Activated CD8-positive, alpha-beta memory T cell treated with anti-CD3 and anti-CD28 coated beads for 48 hours (primary cell): ENCODE data around the gene UTP11.
"Not testable (repeated sequence)": the region's sequence is repeated elsewhere in the genome, so short reads cannot be mapped to it uniquely, and the experiment has no call there.

Source experiments
- DNase-seq, 3 experiments: peaks; one replicate each; pipeline ENCODE4 v3.0.0-alpha.2; 2020; ENCODE audit warnings: low read depth in 2 of 3, low spot score in 2 of 3

Gene UTP11

DNA sequence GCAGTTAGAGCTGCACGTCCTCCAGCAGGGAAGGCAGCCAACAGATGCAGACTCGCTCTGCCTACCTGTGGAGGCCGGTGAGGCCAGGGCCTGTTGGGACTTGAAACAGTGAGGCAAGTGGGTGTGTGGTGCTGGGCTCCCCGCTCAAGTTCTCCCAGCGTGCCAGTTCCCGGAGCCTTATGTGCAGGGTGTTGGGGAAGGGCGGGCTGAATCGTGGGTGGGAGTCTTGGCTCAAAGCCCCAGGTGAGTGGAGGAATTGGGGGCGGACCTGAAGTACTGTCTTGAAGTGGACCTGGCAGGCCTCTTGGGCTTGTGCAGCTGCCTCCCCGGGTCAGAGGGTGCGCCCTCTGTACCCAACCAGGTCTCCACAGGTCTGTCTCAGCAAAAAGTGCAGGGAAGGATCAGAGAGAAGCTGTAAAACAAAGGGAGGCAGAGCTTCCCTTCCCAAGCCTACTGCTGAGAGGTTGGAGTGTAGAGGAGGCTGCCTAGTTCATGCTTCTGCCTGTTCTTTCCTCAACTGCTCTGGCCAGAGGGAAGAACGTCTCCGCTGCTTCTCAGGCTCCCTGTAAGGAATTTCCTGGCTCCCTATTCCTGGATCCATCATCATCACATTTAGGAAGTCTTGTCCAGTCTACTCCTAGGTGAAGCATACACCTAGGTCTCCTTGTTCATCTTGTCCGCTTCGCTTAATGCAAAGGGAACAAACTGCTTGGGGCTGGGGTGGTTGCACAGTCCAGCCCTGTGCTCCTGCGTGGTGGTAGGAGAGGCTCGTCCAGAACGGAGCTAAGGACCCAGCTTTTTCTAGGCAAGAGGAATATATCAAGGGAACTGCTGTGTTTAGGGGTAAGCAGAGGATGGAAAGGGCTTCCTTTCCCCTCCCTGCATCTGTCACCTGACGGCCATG lies 14.9 kb downstream of the UTP11 start:
- DNase-seq: no peak

DNA sequence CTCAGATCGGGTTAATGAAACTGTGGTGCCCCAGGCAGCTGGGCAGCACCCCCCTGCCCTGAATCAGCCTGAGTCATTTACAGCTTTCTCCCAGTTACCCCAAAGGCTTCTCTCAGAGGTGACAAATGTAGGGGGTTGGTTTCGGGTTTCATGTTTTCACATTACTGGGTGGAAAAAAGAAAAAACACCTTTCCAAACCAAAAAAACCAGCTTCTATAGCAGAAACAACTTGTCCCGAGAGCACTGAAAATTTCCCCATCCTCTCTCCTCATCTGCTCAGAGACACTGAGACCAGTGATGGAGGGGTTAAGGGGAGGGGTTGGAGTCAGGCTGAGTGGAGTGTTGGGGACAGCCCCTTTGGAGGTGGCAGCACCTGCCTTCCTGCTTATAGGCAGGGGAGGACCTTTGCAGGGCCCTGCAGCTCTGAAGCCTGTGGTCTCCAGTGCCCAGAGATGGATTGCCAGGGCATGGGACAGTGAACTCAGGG lies 15.6 kb downstream of the UTP11 start:
- DNase-seq: peak in 2 of 3 experiments; percentile 36 to 60

DNA sequence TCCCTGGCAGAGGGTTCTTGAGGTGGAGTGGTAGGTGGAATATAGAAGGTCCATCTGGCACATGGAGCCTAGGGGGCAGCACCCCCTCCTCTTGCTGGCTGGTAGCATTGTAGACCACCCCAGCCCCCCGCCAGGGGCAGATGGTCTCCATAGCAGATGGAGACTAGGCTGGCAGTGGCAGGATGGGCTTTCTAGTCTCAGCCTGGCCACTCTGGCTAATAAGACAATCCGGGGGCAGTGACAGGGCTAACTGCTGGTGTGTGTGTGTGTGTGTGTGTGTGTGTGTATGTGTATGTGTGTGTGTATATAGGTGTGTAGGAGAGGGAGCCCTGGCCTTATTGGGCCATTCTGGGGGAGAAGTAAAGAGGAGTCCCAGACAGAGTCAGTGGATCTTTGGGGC lies 16.1 kb downstream of the UTP11 start:
- no peak for DNase-seq

DNA sequence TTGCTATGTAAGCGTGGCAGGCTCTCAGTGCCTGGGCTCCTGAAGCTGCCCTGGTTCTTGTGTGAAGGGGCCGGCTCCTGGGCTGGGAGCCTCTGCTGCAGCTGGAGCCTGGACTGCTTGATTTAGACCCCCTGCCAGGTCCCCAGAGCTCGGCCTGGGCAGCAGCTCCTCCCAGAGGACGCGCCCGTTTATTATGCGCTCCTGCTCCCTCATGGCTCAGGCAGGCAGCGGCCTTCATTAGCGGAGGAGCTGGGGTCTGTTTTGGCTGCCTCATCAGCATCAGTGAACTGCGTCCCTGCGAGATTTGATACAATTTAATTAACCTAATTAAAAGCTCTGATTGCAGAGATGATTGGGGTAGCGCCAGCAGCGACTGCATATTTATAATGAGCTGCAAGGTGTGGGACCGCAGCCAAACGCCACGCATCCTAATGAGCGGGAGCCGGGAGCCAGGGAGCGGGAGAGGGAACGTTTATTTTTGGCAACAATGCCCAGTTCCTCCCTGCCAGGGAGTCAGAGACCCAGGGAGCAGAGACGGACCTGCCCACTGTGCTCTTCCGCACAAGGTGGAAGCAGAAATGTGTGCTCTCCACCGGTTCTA lies 16.6 kb downstream of the UTP11 start:
- DNase-seq: no peak

DNA sequence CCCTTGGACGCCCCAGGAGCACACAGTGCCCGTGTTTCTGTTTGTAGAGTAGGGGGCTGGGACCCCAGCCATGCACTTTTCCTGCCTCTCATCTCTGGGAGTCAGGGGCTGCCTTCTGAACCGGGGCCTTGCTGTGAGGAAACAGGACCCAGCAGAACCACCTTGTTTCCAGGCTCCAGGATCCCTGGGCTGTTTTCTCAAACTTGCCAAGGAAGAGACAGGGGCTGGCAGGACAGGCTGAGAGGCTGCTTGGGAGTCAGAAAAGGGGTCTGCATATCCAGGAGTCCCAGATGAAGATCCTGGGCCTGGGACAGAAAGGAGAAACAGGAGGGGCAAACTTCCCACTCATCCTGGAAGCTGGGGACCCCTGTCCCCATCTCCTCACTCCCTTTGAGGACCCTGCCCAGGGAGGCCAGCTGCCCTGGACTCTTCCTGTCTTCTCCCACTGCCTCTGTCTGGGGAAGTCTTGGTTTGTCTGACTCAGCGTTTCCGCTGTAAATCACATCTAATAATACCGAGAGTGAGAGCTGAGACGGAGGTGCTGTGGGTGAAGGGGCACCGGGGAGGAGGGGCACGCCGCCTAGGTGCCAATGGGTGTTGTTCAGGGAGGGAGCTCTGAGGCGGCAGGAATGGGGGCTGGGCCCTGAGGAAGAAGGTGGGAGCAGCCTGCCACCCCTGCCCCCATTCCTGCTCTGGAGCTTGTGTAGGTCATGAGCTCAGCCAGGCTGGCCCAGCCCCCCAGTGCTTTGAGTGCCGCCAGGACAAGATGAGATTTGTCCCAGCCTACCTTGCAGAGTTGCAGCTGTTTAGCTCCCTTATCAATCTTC lies 17.4 kb downstream of the UTP11 start:
- peak; percentile 46 to 61 (median 53) for DNase-seq

DNA sequence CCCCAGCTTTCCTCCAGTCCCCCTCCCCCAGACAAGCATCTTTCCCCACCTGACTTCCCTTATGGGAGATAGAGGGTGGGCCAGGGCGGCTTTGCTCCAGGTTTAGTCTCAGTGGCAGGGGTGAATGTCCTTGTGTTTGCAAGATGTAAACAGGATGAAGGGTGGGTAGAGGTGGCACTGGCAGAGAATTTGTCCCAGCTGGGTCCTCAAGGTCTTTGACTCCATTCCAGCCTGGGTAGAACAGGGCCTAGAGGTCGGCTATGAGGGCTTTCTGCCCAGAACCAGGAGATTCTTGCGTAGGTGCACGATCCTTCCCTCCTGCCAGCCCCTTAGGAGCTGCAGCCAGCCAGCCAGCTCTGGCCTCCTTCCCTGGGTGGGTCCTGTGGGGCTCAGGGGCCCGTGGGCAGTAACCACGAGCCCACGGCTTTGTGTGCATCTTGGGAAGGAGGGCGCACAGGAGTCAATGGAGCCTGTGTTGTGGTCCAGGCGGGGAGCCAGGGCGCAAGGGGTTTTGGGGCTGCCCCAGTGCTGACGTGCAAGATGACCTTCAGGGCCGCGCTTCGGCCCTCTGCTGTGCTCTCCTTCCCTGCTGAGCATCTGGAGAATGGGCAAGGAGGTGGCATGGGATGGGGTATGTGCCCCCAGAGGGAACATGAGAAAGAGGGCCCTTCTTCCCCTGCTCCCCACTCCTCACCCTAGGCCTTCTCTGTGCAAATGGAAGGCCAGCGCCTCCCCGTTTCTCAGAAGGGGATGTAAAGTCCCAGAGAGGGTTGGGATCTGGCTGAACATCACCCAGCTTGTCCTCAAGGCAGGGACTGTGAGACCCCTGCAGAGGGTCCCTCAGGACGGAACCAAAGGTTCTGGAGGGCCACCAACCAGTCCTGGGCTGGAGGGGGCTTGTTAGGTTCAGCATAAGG lies 18.3 kb downstream of the UTP11 start:
- no peak for DNase-seq

DNA sequence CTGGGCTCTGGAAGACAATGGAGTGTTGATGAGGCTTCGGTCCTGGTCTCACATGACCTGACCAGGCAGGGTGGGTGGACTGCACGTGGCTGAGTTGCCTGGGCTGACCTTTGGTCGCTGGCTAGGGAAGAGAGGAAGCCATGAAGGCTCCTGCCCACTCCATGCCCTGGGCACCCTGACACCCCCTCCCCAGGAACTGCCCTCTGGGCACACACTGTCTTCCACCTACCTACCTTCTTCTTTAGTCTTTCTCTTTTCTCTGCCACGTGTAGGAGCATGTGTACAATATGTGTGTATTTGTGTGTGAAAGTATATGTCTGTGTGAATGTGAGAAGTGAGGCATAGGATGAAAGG lies 19.0 kb downstream of the UTP11 start:
- DNase-seq: no peak

DNA sequence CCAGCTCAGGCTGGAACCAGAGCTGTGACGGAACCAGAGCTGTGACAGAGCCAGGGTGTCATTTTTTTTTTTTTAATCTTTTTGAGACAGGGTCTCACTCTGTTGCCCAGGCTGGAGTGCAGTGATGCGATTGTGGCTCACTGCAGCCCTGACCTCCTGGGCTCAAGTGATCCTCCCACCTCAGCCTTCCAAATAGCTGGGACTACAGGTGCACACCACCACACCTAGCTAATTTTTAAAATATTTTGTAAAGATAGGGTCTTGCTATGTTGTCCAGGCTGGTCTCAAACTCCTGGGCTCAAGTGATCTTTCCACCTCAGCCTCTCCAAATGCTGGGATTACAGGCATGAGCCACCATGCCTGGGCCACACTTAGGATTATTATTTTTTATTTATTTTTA lies 20.5 kb downstream of the UTP11 start:
- DNase-seq: not testable (repeated sequence)

DNA sequence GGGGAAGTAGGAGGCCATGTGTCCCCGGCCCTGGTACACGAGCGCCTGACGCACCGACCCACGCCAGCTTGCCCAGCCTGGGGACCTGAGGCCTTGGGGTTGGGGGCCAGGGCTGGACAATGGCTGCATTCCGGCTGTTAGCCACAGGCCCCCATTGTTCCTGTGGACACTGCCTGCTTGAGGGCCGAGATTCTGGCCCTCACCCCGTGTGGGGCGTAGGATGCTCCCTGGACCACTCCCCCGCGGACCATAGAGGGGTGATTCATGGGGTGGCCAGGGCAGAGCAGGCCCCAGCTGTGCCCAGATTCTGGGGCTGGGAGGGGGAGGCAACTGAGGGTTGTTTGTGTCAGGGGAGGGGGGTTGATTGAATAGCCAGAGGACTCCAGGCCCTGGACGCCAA lies 22.3 kb downstream of the UTP11 start:
- DNase-seq: no peak

DNA sequence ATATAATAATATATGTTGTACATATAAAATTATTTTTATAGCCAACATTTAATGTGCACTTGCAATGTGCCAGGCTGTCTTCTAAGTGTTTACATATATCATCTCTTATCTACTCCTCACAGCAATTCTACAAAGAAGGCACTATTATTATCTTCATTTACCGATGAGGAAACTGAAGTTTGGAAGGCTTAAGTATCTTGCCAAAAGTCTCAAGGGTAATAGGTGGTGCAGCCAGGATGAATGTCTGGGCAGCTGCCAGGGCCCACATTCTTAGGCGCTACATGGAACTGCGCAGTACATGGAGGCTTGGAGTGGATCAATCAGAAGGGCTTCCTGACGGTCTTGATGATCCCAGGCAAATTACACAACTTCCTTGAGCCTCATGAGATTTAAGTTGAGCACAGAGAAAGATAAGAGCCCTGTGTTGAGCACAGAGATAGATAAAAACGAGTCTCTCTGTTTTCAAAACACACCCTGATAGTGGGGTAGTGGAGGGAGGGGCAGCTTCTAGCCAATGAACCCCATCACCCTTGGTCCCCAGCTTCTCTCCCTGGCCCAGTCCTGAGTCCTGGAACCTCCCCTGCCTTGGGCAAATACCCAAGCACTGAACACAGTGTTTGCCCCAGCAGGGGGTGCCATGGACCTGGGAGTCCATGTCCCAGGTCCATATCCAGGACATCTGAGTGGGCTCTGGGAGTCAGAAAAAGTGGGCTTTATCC lies 24.8 kb downstream of the UTP11 start:
- DNase-seq: no peak

DNA sequence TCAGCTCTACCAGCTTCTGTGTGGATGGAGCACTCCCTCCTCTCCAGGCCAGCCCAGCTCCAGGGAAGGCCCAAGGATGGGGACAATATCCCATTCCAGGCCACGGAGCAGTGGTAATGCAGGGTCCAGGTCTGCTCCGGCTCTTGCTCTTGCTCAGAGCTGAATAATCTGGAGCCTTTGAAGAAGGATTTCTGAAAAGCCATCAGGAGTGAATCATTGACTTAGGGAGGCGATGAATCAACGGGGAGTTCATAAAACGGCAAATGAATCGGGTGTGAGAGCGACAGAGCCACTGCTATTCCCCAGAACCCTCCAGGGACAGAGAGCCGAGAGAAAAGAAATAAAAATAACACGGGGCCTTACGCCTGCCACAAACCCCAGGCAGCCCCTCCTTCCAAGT lies 26.3 kb downstream of the UTP11 start:
- DNase-seq: no peak

DNA sequence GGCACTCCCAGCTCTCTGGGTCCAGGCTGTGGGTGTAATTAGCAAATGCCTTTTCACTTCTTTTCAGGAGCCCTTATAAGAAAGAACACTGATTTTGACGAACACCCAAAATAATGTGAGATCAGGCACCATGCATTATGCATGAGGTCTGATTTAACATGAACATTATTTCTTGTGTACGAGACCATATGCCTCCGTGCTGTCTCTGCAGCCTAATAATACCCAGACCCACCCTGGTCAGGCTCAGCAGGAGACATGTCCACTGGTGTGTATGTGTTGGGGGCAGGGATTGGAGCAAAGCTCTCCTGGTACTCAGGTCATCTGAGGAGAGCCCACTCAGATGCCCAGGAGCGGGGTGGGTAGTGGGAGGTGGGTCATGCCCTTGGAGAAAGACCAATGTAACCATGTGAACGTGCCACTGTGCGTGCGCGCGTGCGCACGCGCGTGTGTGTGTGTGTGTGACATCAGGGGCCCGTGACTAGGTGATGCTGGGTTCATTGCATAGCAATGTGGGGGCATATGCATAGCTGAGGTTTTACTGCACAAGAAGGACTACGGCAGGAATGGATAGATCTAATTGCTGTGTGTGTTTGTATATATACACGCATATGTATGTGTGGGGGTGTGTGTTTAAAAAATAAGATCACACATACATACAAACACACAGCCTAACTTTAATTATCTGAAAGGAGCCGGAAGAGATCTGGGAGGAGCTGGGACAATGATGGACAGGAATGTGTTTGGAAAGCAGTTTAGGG lies 27.0 kb downstream of the UTP11 start:
- DNase-seq: no peak

DNA sequence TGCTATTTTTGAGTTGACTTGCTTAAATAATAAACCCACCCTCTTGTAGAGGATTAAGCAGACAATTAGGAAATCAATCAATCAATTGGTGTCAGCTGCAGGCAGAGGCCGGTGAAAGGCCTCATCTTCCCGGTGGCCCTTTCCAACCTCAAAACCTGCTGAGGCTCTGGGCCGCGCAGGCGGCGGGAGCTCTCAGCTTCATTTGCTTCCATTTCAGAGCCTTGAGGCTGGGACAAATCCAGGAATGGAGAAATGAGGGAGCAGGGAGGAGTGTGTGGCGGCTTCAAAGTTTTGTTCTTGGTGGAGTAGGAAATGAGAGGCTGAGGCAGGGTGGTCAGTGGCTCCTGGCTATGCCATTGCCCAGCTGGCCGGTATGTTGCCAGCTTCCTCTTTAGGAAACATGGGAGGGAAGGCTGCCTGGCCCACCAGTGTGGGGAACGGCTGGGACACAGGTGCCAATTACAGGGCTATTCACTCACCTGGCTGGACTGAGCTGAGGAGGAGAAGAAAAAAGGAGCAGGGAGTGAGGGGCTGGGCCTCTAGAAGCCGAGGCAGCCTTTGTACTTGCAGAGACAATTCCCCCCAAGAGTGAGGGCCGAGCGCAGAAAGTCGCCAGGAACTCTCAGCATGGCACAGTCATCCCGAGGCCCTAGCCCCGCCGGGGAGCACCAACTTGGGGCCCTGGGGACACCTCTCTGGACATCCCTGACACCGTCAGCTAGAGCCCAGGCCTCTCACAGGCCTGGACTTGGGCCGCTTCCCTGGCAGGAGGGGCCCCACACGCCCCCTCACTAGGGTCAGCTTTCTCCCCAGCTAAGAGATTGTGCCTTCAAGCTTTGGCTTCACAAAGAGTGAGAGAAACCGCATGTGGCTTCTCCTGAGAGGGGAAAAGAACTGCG lies 29.7 kb downstream of the UTP11 start:
- DNase-seq: no peak

DNA sequence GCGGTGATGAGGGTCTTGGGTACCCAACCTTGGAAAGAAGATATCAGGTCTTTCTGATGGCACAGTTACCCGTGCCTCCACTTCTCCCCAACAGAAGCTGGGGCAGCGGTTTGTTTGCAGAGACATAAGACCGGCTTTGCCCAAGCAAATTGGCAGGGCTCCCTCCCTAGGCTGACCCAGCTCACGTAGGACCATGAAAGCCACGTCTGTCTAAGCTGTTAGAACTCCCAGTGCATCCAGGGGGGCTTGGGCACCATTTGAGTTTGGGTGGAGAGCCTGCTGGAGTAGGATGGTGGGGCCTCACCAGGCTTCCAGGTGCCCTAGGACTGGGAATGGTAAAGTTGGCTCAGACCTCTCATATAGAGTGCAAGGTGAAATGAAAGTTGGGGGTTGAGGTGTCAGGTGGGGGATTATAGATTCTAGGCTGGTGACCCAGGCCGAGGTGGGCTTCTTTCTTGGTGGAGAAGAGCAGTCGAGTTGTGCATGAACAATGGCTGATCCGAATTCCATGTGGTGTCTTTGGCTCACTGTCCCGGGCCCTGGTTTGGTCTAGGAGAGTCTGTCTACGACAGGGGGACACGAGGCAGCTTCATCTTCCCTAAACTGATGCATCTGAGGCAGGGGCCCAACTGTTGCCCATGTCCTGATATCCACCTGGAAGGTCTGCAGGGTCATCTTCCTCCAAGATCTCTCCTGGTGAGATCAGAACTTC lies 30.7 kb downstream of the UTP11 start:
- no peak for DNase-seq

DNA sequence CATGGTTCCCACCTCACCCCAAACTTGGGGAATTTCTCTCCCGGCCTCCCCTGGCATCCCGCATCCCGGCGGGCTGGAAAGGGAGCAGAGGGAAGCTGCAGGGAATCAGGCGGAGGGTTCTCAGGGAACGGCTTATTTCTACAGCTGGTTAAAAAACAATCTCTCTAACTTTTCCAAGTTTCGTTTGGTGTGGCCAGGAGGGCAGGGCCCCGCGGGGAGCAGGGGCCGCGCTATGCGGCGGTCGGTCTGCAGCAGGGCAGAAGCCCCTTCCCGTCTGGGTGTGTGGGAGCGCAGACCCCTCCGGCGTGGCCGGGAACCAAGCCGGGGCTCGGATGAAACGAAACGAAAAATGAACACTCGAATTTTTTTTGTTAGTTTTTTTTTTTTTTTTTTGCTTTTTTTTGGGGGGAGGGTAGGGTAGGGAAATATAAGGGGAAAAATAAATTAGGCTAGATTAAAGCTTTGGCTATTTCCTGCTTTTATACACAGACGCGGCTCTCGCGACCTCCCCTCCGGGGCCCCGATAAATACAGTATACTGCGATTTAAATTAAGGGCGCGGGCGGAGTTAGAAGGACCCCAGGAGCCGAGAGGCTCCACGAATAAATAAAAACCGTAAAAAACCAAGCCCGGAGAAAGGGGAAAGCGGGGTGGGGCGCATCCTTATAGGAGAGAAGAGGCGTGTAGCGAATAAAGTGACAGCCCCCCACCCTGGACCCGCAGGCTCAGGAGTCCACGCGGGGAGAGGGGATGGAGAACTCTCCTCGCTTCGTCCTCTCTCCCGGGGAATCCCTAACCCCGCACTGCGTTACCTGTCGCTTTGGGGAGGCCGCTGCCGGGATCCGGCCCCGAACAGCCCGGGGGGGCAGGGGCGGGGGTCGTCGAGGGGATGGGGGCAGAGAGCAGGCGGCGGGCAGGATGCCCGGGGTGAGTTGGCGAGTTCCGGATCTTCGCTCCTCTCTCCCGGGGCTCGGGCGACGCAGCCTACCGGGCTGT lies 32.0 kb downstream of the UTP11 start:
- DNase-seq: no peak
